NCI-H2196 (cell line): ENCODE data around the gene PAPPA2.

Experiments used
- DNase-seq: peaks from one replicate; lab custom pipeline; 2025; ENCODE audit not compliant: unreplicated experiment; lab: John Stamatoyannopoulos, UW

PAPPA2 gene

DNA sequence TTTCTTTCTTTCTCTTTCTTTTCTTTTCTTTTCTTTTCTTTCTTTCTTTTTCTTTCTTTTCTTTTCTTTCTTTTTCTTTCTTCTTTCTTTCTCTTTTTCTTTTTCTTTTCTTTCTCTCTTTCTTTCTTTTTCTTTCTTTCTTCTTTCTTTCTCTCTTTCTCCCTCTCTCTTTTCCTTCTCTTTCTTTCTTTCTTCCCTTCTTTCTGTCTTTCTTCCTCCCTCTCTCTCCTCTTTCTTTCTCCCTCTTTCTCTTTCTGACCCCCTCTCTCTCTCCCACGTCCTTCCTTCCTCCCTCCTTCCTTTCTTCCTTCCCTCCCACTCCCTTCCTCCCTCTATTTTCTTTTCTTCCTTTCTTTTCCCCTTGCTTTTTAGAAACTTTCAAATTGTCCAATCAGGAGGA, 333.6 kb downstream of the PAPPA2 start:
- no peak for DNase-seq

DNA sequence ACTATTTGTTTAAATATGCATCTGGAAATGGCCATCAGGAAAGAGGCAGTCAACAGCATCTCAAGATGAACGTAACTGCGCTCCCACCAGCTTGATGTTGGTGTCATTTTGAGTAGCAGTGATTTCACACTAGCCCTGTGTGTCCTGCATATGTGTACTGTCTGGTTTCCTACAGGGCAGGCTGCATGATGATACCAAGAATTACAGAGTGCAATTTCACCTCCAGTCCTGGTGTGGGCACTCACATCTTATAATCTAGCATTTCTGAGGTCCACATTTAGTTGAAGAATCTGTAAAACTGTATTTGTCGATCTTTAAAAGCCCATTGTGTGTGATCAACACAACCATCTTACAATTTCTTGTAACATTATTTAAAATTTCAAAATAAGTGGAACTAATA, 336.4 kb downstream of the PAPPA2 start:
- DNase-seq: no peak

GRCh38 chr1:176800978-176801513, 338.1 kb downstream of the PAPPA2 start:
- DNase-seq: no peak

GRCh38 chr1:176801514-176802020, 338.6 kb downstream of the PAPPA2 start:
- no peak for DNase-seq

DNA sequence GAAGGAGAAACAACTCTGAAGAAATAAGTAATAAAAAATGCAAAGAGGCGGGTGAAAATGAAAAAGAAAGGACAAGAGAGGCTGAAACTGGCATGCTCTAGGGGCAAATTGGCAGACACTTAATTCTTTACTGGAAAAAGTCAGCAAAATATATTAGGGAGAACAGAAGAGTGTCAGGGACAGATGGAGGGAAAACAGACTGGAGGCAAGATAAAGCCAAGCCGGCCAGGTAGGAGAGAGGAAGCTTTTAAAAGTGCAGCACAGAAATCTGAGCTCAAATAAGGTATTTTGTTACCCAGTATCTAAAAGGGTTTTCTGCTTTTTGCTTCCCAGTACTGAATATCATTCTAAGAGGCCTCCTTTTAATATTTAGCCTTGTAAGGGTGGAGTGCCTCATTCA, 339.3 kb downstream of the PAPPA2 start:
- no peak for DNase-seq

GRCh38 chr1:176803042-176803441, 340.1 kb downstream of the PAPPA2 start:
- DNase-seq: no peak

DNA sequence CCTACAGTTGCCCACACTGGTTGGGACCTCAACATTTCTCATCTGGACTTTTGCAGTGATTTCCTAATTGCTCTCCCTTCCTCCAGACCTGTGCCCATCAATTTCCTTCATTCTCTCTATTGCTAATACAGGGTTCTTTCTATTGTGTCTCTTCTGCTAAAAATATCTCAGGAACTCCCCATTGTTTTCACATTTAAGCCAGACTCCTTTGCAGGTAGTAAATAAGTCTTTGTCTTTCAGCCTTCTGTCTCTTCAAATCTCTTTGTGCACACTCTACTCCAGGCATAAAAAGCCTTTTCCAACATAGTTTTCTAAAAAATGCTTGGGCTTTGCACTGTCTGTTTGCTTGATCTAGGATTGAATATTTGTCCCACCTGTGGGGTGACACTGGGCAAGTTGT, 340.6 kb downstream of the PAPPA2 start:
- DNase-seq: no peak

GRCh38 chr1:176809292-176809691, 346.3 kb downstream of the PAPPA2 start:
- DNase-seq: no peak

DNA sequence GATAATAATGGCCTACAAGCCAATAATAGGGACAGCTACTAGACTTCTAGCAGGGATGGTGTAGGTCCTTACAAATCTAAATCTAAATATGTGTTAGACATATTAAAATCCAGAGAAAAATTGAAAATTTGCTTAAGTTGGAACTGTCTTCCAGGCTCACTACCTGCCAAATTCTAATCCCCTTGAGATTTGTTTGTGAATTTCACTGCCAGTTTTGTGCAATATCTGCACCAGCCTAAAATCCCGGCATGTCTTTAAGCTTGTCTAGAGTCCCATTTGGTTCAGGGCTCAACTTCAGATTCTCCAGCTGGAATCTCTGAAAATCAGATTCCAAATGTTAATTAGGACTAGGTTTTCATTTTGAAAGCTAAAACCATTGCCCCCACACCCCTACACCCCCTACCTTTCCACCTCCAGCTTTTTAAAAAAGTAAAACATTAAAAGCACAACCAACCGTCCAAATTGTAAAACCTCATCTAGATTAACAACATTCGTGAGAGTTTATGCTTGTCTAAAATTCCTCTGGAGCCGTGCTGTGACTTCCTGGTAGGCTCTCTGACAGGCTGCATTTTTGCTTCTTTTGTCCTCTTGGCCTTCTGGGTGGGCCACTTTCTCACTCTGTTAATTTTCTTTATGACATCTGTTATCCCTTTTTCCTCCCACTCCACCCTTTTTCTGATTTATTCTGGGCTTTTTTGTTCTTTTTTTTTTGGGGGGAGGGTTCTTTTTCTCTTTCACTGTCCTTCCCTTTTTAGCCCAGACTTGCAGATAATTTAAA, 348.7 kb downstream of the PAPPA2 start:
- DNase-seq: no peak

- no peak for DNase-seq
Observed at GRCh38 chr1:176815621-176816020, 352.6 kb downstream of the PAPPA2 start.

- no peak for DNase-seq
Observed at GRCh38 chr1:176816232-176816631, 353.3 kb downstream of the PAPPA2 start.

GRCh38 chr1:176820391-176821031, 357.5 kb downstream of the PAPPA2 start:
- DNase-seq: no peak

- no peak for DNase-seq
Observed at GRCh38 chr1:176826265-176826664, 363.3 kb downstream of the PAPPA2 start.

DNA sequence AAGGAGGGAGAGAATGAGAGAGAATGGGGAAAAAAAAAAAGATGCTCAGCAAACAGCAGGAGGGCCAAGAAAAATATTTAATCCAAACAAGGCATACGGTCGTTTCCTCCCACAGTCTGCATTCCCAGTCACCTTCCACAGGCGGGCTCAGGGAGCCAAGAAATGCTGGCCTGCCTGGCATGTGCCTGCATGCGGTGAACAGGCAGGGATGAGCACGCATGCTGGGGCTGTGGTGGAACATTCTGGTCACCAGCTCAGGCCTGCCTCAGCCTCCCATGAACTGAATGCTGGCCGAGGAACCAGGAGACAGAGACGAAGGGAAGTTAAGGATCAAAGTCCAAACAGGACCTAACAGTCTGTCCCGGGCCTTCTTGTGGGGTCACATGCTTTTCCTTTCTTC, 366.3 kb downstream of the PAPPA2 start:
- DNase-seq: no peak

DNA sequence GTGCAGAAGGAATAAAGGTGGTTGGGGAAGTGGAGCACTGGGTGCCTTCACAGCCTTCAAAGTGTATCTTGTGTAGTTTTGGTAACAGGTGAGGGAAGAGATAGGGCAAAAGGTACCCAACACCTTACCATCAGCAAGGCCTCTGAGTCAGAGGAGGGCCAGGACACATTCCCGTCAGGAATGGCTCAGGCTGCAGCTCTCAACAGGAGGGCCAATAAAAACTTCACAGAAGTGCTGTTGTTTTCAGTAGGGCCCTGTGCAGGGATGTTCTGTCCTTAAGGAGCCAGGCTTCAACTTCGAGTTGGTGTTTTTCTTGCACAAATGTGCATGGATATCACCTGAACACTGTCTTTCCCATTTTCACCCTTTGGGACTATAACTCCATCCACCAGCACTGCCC, 368.2 kb downstream of the PAPPA2 start:
- no peak for DNase-seq

GRCh38 chr1:176837708-176838107, 374.7 kb downstream of the PAPPA2 start:
- DNase-seq: no peak

GRCh38 chr1:176838276-176838995, 375.5 kb downstream of the PAPPA2 start:
- no peak for DNase-seq

DNA sequence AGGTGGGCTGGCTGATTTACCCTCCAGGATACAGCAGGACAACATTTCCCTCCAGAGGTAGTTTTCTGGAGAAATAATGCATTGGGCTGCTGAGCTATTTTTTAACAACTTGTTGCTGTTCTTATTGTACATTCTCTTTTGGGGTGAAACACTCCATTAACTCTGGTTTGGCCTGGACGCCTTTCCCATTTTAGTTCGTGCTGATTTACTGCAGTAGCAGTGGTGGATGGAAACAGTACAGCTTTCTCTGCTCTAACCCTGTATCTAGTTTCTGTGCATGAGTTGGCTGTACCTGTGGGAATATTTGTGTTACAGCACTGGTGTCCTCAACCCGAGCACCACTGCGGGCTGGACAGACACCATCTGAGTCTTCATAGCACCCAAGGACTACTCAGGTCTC, 376.2 kb downstream of the PAPPA2 start:
- no peak for DNase-seq

DNA sequence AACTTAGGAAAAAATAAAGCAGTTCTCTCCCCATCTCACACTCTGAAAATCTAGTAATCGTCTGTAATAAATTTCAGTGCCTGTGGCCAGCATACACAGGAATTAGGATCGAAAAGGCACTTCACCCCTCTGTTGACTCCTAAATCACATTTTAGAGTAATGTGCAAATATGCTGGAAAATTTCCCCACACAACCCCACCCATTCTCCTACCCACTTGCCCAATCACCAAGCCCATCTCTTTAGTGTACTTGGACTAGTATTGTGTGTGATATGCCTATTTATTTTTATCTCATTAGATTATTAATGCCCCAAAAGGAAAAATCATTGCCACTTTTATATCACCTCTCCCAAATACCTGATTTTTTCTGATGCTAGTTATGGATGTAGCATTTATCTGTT, 378.3 kb downstream of the PAPPA2 start:
- no peak for DNase-seq

- DNase-seq: peak; percentile 5
Observed at GRCh38 chr1:176843352-176844297, 380.6 kb downstream of the PAPPA2 start.
